Parathyroid adenoma (tissue), 2 donors: Measurements from ENCODE around the gene CACNA1A.

ENCODE experiments used
- H2AFZ ChIP-seq: fragments of 300-600 bp; sonication (generic); one replicate; pipeline ENCODE4 v1.7.0; 2017; ENCODE audit warnings: antibody characterized with exemption, mild to moderate bottlenecking
- H3K27ac ChIP-seq: fragments of 300-600 bp; sonication (generic); one replicate; pipeline ENCODE4 v1.7.0; 2017
- H3K27me3 ChIP-seq: fragments of 300-600 bp; sonication (generic); one replicate; pipeline ENCODE4 v1.7.0; 2017; ENCODE audit warnings: low read length; ENCODE audit not compliant: control insufficient read depth, insufficient read depth
- H3K36me3 ChIP-seq: fragments of 300-600 bp; sonication (generic); one replicate; pipeline ENCODE4 v1.7.0; 2017; ENCODE audit warnings: low read length; ENCODE audit not compliant: control insufficient read depth, insufficient read depth
- H3K4me1 ChIP-seq: fragments of 300-600 bp; sonication (generic); one replicate; pipeline ENCODE4 v1.7.0; 2017; ENCODE audit warnings: control low read depth
- H3K4me2 ChIP-seq: fragments of 300-600 bp; sonication (generic); one replicate; pipeline ENCODE4 v1.7.0; 2017; ENCODE audit warnings: low read length
- H3K4me3 ChIP-seq: fragments of 300-600 bp; sonication (generic); one replicate; pipeline ENCODE4 v1.7.0; 2017; ENCODE audit warnings: low read depth, low read length
- H3K79me2 ChIP-seq: fragments of 300-600 bp; sonication (generic); one replicate; pipeline ENCODE4 v1.7.0; 2017; ENCODE audit warnings: control low read depth
- H3K9ac ChIP-seq: fragments of 300-600 bp; sonication (generic); one replicate; pipeline ENCODE4 v1.7.0; 2017; ENCODE audit warnings: mild to moderate bottlenecking
- H3K9me3 ChIP-seq: fragments of 300-600 bp; sonication (generic); one replicate; pipeline ENCODE4 v1.7.0; 2017; ENCODE audit warnings: low read length; ENCODE audit not compliant: control insufficient read depth
- CTCF ChIP-seq: fragments of 300-600 bp; sonication (generic); IDR thresholded peaks from one replicate; pipeline ENCODE4 v1.7.0; 2017; ENCODE audit warnings: antibody characterized with exemption, mild to moderate bottlenecking
- donor health status: primary hyperparathyroidism.

CACNA1A gene

GRCh38 chr19:13283871-13284270 lies 222.4 kb downstream of the CACNA1A start:
- no peak overlapping the region for H2AFZ ChIP-seq
- H3K4me1 ChIP-seq: no peaks in the 10 kb centered on the region
- no peaks in the 10 kb centered on the region for H3K36me3 ChIP-seq
- H3K9me3 ChIP-seq: no peaks in the 10 kb centered on the region
- H3K79me2 ChIP-seq: no peaks in the 10 kb centered on the region
- no peak overlapping the region for H3K27ac ChIP-seq
- no peak for TF ChIP-seq CTCF
- H3K9ac ChIP-seq: no peak overlapping the region
- no peak overlapping the region for H3K4me3 ChIP-seq
- no peaks in the 10 kb centered on the region for H3K27me3 ChIP-seq
- no peak overlapping the region for H3K4me2 ChIP-seq

GRCh38 chr19:13282486-13283065 lies 223.7 kb downstream of the CACNA1A start:
- no peak overlapping the region for H3K4me2 ChIP-seq
- H3K79me2 ChIP-seq: no peaks in the 10 kb centered on the region
- no peaks in the 10 kb centered on the region for H3K27me3 ChIP-seq
- H3K4me3 ChIP-seq: no peak overlapping the region
- no peak overlapping the region for H3K9ac ChIP-seq
- H3K9me3 ChIP-seq: no peaks in the 10 kb centered on the region
- no peaks in the 10 kb centered on the region for H3K36me3 ChIP-seq
- H3K27ac ChIP-seq: no peak overlapping the region
- no peaks in the 10 kb centered on the region for H3K4me1 ChIP-seq
- TF ChIP-seq CTCF: no peak
- H2AFZ ChIP-seq: no peak overlapping the region

- Histone ChIP-seq H3K27me3 (no peaks in the 10 kb centered on the region), H3K36me3 (no peaks in the 10 kb centered on the region), H3K79me2 (no peaks in the 10 kb centered on the region), H3K4me3 (no peak overlapping the region), H3K27ac (no peak overlapping the region), H3K9me3 (no peaks in the 10 kb centered on the region), H3K4me1 (no peaks in the 10 kb centered on the region), H3K9ac (no peak overlapping the region), H2AFZ (no peak overlapping the region), H3K4me2 (no peak overlapping the region)
- no peak for TF ChIP-seq CTCF
These were observed 224.6 kb downstream of the CACNA1A start for GRCh38 chr19:13281567-13282291.

- H3K27ac ChIP-seq: no peak overlapping the region
- no peak overlapping the region for H3K4me3 ChIP-seq
- peak; percentile 64 for TF ChIP-seq CTCF
- H3K9ac ChIP-seq: no peak overlapping the region
- H3K4me1 ChIP-seq: no peaks in the 10 kb centered on the region
- H3K9me3 ChIP-seq: no peaks in the 10 kb centered on the region
- H3K4me2 ChIP-seq: no peak overlapping the region
- no peaks in the 10 kb centered on the region for H3K36me3 ChIP-seq
- no peaks in the 10 kb centered on the region for H3K27me3 ChIP-seq
- no peaks in the 10 kb centered on the region for H3K79me2 ChIP-seq
- H2AFZ ChIP-seq: no peak overlapping the region
These were observed 229.0 kb downstream of the CACNA1A start for GRCh38 chr19:13277104-13277809.
